Effector memory CD4-positive, alpha-beta T cell (primary cell): ENCODE measurements around the gene GDPD4.
"Not testable (repeated sequence)": the region's sequence is repeated elsewhere in the genome, so short reads cannot be mapped to it uniquely, and the experiment has no call there.

Experiments
- DNase-seq, 3 donors: peaks; one replicate each; pipeline ENCODE4 v3.0.0-alpha.2; 2020
- H3K27ac ChIP-seq: 2 replicates; pipeline ENCODE4 v1.7.0; 2013; ENCODE audit warnings: mild to moderate bottlenecking, low read length, moderate library complexity; ENCODE audit not compliant: insufficient read depth, poor library complexity, severe bottlenecking
- H3K27me3 ChIP-seq: replicated peaks from 2 replicates; pipeline ENCODE4 v1.7.0; 2013; ENCODE audit warnings: mild to moderate bottlenecking, low read length; ENCODE audit not compliant: insufficient read depth, control insufficient read depth, poor library complexity, severe bottlenecking
- H3K36me3 ChIP-seq: 2 replicates; pipeline ENCODE4 v1.7.0; 2013; ENCODE audit warnings: mild to moderate bottlenecking, low read length, moderate library complexity; ENCODE audit not compliant: control insufficient read depth, insufficient read depth
- H3K4me1 ChIP-seq: 2 replicates; pipeline ENCODE4 v1.7.0; 2013; ENCODE audit warnings: low read length, mild to moderate bottlenecking; ENCODE audit not compliant: control insufficient read depth, insufficient read depth, poor library complexity, severe bottlenecking
- H3K4me3 ChIP-seq: 2 replicates; pipeline ENCODE4 v1.7.0; 2013; ENCODE audit warnings: low read length, low read depth, mild to moderate bottlenecking; ENCODE audit not compliant: insufficient read depth, poor library complexity, severe bottlenecking
- H3K9me3 ChIP-seq: 2 replicates; pipeline ENCODE4 v1.7.0; 2013; ENCODE audit warnings: mild to moderate bottlenecking, low read length, moderate library complexity; ENCODE audit not compliant: control insufficient read depth

The GDPD4 gene

GRCh38 chr11:77302752-77303151, 1.3 kb upstream of the GDPD4 start:
- Histone ChIP-seq H3K27ac (no peak overlapping the region), H3K9me3 (no peaks in the 10 kb centered on the region), H3K4me1 (no peaks in the 10 kb centered on the region), H3K27me3 (no peaks in the 10 kb centered on the region), H3K4me3 (no peak overlapping the region), H3K36me3 (no peaks in the 10 kb centered on the region)
- no peak for DNase-seq

GRCh38 chr11:77300695-77301094, 791 bp downstream of the GDPD4 start:
- Histone ChIP-seq H3K4me3 (no peak overlapping the region), H3K27ac (no peak overlapping the region), H3K27me3 (no peaks in the 10 kb centered on the region), H3K4me1 (no peaks in the 10 kb centered on the region), H3K9me3 (no peaks in the 10 kb centered on the region), H3K36me3 (no peaks in the 10 kb centered on the region)
- no peak for DNase-seq

- H3K27ac ChIP-seq, H3K27me3 ChIP-seq, DNase-seq, H3K9me3 ChIP-seq, H3K4me1 ChIP-seq, H3K4me3 ChIP-seq, H3K36me3 ChIP-seq: not testable (repeated sequence)
Observed at GRCh38 chr11:77300028-77300427, 1.5 kb downstream of the GDPD4 start.

- Histone ChIP-seq H3K27me3 (no peaks in the 10 kb centered on the region), H3K4me1 (no peaks in the 10 kb centered on the region), H3K9me3 (no peaks in the 10 kb centered on the region), H3K36me3 (no peaks in the 10 kb centered on the region), H3K27ac (no peak overlapping the region), H3K4me3 (no peak overlapping the region)
- no peak for DNase-seq
Observed at GRCh38 chr11:77299528-77299993, 1.9 kb downstream of the GDPD4 start.

- no peak overlapping the region for H3K4me3 ChIP-seq
Observed at GRCh38 chr11:77294040-77294439, 7.4 kb downstream of the GDPD4 start.

DNA sequence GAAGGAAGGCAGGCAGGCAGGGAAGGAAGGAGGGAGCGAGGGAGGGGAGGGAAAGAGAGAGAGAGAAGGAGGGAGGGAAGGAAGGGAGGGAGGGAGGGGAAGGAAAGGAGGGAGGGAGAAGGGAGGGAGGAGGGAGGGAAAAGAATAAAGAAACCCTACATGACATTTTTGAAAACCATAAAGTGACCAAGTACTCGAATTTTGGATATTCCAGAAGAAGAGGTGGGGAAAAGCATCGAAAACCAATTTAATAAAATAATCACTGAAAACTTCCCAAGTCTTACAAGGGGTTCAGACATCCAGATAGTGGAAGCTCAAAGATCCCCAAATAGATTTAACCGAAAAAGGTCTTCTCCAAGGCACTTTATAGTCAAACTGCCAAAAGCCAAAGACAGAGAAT, 11.7 kb downstream of the GDPD4 start:
- no peak overlapping the region for H3K27ac ChIP-seq

More at GRCh38 chr11:77294040-77294439, 7.4 kb downstream of the GDPD4 start:
- no peak overlapping the region for H3K27ac ChIP-seq
- H3K4me1 ChIP-seq = no peaks in the 10 kb centered on the region
- H3K9me3 ChIP-seq = no peaks in the 10 kb centered on the region
- no peak for DNase-seq
- no peaks in the 10 kb centered on the region for H3K36me3 ChIP-seq
- H3K27me3 ChIP-seq = no peaks in the 10 kb centered on the region

DNA sequence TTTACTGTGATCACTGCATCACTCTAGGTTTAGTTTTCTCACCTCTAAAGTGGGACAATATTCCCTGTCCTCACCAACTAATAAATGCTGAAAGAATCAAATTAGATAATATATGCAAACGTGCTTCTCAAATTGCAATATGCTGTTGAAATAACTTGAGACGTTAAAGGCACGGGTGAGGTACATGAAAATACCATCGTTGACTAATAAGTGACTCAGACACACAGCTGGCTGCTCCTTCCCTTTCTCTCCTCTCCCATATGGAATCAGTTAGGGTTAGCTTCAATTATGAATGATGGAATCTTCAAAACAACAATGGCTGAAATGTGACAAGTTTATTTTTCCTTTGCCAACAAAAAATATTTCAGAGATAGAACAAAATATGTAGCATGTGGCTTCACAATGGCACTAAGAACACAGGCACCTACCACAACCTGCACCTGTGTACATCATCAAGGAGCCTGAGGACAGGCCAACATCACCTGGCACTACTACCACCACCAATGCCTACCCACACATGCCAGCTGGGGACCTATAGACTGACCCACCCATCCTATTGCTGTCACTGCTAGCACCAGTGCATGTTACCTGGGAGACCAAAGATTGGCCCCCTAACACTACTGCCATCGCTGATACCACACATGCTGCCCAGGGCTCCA, 13.7 kb downstream of the GDPD4 start:
- H3K27me3 ChIP-seq = no peaks in the 10 kb centered on the region
- H3K36me3 ChIP-seq = no peaks in the 10 kb centered on the region
- no peak overlapping the region for H3K4me3 ChIP-seq
- H3K9me3 ChIP-seq = no peaks in the 10 kb centered on the region
- H3K27ac ChIP-seq = no peak overlapping the region
- no peak for DNase-seq
- H3K4me1 ChIP-seq = no peaks in the 10 kb centered on the region

More for the DNA sequence above, 11.7 kb downstream of the GDPD4 start:
- DNase-seq = no peak
- Histone ChIP-seq H3K27me3 (no peaks in the 10 kb centered on the region), H3K36me3 (no peaks in the 10 kb centered on the region), H3K9me3 (no peaks in the 10 kb centered on the region), H3K4me1 (no peaks in the 10 kb centered on the region), H3K4me3 (no peak overlapping the region)

DNA sequence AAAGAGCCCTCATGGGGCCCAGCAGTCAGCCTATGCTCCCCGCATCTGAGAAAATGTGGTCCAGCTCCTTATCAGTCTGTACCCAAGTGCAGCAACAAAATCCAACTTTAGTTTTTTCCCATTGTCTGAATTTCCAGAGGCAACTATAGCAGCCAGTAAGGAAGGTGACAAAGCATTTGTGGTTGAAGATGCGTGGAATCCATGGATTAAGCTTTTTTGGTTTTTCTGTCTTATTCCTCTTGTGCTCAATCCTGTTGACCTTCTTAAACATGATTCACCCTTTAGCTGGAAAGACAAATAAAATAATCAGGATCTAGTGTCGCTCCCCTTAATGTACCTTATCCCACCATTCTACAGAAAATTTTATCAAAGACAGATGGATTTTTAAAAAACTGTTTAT, 14.3 kb downstream of the GDPD4 start:
- no peaks in the 10 kb centered on the region for H3K27me3 ChIP-seq
- H3K9me3 ChIP-seq = no peaks in the 10 kb centered on the region
- no peaks in the 10 kb centered on the region for H3K36me3 ChIP-seq
- DNase-seq = no peak
- H3K4me3 ChIP-seq = no peak overlapping the region
- H3K27ac ChIP-seq = no peak overlapping the region
- no peaks in the 10 kb centered on the region for H3K4me1 ChIP-seq

DNA sequence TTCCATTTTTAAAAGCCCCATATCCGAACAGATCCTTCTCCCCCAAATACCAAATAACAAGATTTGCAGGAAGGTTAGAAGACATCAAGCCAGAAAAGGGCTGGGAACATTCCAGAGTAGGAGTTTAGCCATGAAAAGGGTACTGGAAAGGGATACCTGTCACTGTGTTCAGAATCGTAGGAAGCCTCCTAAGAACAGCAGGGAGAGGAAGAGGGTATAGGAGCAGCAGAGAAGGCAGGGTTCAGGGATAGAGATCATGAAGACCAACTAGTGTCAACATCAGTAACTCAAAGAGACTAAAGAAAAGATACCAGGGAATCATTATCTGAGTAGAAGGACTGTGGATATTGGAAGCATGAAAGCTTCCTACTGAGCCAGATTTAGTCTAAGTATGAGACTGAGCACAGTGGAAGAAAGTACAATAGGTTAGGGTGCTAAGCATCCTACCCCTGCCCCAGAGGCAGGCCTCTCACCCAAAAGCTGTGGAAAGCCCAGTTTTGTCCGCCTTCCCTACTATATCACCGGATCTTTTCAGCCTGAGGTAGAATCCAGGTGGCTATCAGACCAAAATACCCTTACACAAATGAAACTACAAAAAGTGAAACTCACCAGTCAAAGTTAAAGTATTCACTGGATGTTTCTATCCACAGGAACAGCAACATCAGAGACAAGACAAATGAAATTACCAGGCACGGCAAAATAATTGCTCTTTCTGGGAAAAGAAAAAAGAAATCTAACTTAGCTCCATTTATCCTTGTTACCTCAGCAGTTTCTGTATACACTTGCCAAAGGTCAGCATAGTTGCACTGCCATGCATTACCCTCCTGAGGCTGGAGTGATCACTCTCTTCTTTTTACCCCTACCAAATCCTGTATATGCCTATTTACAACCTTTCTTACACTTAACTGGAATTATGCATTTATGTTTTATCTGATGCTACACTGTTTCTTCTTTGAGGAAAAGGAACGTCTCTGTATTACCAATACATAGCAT, 16.7 kb downstream of the GDPD4 start:
- no peaks in the 10 kb centered on the region for H3K27me3 ChIP-seq
- H3K4me1 ChIP-seq = no peaks in the 10 kb centered on the region
- H3K27ac ChIP-seq = no peak overlapping the region
- H3K36me3 ChIP-seq = no peaks in the 10 kb centered on the region
- H3K9me3 ChIP-seq = no peaks in the 10 kb centered on the region
- no peak overlapping the region for H3K4me3 ChIP-seq
- no peak for DNase-seq

DNA sequence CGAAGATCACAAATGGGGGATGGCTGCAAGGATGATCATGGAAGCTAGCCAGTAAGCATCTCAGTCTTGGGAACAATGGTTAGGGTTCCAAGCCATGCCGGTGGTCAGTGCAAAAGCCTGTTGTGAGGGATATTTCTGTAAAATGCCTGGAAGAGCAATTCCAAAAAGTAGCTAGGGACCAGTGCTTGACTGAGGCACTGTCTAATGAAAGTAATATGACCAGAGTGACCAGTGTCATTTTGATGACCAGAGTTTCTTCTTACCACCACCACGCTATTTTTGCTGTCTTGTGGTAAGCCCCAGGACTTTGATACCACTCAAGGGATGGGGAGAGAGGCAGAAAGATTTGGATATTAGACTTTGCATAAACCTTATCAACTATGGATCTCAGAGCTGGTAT, 18.4 kb downstream of the GDPD4 start:
- Histone ChIP-seq H3K36me3 (no peaks in the 10 kb centered on the region), H3K9me3 (no peaks in the 10 kb centered on the region), H3K27me3 (no peaks in the 10 kb centered on the region), H3K27ac (no peak overlapping the region), H3K4me3 (no peak overlapping the region), H3K4me1 (no peaks in the 10 kb centered on the region)
- DNase-seq = no peak
